22Rv1 (cell line): ENCODE measurements around the gene GPR149.

Source experiments
- H3K27ac ChIP-seq: fragments of 450-650 bp; 2 replicates; pipeline ENCODE4 v1.5.1; 2017
- ZFX ChIP-seq: fragments of 450-650 bp; IDR thresholded peaks from 2 replicates; pipeline ENCODE4 v1.6.1; 2017; ENCODE audit warnings: antibody characterized with exemption, borderline replicate concordance
- TF ChIP-seq, protein P1 (sequence below): fragments of 450-650 bp; IDR thresholded peaks from 2 replicates; pipeline ENCODE4 v1.5.1; 2017; ENCODE audit warnings: mild to moderate bottlenecking

GPR149 gene

DNA sequence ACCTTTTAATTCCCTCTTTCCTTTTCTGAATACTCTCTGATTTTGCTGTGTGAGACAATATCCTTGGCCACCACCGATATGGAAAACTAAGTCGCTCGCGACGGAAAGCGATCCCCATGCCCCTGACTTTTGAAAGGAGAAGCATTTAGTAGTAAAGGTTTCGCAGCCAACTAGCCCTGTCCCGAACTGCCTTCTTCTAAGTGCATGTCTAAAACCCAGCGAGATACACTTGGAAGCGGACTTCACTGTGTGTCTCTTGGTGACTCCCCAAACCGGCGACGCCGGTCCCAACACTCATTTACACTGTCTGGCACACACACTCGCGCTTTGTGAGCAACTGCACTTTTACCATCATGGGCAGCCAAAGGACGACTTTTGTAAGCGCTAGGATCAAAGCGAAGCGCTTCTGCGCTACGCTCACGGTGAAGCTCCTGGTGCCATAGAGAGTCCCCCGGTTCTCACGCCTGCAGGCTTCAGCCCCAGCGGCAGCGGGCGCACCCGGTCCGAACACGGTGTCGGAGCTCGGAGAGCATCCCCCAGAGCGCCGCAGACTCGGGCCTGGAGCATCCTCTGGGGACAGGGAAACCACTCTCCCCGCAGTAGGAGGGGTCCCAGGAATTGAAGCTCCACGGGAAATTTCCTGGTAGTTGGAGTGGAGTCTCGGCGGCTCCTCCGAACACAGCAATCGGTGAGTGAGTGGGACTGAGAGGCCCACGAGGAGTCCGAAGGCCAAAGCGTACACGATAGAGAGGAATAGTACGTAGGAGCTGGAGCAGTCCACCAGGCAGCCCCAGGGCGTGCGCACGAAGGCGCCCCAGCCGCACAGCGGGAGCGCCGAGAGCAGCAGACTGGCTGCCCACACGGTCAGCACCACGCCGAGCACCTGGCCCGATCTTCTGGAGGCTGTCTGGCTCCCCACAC is 1.4 kb downstream of the GPR149 start:
- no peak overlapping the region for H3K27ac ChIP-seq
- TF ChIP-seq ZFX = no peak
- TF ChIP-seq, protein P1, sequence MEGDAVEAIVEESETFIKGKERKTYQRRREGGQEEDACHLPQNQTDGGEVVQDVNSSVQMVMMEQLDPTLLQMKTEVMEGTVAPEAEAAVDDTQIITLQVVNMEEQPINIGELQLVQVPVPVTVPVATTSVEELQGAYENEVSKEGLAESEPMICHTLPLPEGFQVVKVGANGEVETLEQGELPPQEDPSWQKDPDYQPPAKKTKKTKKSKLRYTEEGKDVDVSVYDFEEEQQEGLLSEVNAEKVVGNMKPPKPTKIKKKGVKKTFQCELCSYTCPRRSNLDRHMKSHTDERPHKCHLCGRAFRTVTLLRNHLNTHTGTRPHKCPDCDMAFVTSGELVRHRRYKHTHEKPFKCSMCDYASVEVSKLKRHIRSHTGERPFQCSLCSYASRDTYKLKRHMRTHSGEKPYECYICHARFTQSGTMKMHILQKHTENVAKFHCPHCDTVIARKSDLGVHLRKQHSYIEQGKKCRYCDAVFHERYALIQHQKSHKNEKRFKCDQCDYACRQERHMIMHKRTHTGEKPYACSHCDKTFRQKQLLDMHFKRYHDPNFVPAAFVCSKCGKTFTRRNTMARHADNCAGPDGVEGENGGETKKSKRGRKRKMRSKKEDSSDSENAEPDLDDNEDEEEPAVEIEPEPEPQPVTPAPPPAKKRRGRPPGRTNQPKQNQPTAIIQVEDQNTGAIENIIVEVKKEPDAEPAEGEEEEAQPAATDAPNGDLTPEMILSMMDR = no peak

DNA sequence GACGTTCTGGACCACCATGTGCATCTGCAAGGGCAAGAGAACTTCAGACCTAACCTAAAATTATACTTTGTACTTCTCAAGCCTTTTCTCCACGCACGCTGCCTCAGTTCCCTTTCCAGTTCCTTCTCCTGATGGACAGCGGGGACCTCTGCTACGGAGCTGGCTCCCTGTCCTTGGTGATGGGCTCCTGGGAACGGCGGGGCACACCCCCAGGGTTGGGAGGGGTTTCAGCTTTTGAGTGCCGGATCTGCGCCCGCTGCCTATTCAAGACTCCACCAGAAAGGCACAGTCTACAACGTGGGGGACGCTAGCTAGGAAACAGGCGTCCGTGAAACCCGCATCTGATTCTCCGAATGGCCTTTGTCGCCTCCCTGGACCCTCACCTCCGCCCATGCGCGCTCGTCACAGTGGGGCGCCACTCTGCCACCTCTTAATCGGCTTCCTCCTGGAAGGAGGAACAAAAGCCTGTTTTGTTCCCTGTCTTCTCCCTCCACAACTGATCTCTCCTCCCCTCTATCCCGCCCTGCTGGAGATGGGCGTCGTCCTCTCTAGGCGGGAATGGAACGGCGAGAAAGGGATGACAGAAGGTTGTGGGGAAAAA is 2.2 kb downstream of the GPR149 start:
- no peak overlapping the region for H3K27ac ChIP-seq
- TF ChIP-seq ZFX = no peak
- TF ChIP-seq, protein P1 = no peak

DNA sequence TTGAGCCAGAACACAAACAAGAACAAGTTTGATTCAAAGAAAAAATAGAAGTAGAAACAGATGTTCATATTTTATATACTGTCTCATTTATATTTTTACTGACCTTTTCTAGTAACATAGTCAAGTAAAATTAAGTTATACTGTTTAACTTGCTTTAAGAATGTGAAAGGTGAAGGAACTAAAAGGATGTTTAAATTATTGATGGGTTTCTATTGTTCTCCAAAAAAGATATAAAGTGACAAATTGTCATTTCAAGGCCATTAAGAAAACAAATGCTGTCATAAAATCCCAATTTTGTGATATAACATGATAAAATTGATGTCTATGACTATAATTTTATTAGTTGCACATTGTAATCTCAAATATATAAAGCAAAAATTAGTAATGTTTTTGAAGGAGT is 7.3 kb downstream of the GPR149 start:
- TF ChIP-seq, protein P1 = no peak
- no peak overlapping the region for H3K27ac ChIP-seq

DNA sequence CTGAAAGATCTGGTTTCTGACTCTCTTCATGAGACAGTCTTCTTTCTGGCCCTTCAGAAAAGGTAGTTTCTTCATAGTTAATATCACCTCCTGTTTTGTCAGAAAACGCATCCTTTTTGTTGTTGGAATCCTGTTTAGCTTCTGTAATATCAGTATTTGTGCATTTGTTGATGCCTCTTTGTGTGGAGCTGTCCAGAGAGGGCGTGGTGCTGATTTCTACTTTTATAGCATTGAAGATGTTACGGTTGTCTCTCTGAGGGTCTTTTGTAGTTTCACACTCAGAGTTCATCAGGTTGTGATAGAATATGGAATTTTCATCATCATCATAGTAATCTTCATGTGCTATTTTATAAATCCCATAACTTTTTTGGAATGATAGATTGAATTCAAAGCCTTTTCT is 8.9 kb downstream of the GPR149 start:
- TF ChIP-seq ZFX = no peak
- TF ChIP-seq, protein P1 = no peak
- no peak overlapping the region for H3K27ac ChIP-seq

DNA sequence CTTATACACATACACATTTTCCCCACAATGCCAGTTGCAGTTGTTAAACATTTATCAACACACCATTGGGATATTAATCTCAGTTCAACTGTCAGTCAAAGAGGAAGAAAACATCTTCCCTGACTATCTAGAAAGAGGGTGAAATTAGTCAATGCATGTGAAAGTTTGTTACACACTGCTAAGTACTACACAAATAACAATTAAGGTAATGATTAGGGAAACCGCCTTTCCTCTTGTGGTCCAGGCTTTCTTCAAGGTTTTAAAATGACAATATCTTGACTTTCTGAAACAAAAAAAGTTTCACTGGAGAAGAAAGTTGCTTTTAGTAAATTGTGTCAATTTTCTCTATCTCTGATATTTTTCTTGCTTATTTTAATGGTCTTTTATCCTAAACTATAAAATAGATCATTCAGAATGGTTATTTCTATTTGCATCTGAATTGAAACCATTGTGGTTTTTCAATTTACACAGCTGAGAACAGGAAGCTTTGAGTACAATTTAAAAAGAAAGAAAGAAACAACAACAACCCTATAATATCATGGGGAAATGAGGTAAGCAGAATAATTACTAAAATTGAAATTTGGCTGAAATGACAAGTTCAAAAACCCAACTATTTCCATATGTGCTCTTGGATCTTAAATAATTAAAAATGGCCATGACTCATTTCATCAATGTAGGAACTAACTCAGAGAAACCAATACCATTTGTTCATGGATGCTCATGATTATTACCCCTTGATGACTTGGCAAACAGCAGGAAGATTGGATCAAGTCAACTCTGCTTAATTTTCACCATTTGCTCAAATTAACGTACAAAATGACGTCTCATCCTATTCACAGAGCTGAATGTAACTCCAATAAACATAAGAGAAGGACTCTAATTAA is 31.7 kb downstream of the GPR149 start:
- no peak for TF ChIP-seq ZFX
- TF ChIP-seq, protein P1 = no peak
- no peak overlapping the region for H3K27ac ChIP-seq

DNA sequence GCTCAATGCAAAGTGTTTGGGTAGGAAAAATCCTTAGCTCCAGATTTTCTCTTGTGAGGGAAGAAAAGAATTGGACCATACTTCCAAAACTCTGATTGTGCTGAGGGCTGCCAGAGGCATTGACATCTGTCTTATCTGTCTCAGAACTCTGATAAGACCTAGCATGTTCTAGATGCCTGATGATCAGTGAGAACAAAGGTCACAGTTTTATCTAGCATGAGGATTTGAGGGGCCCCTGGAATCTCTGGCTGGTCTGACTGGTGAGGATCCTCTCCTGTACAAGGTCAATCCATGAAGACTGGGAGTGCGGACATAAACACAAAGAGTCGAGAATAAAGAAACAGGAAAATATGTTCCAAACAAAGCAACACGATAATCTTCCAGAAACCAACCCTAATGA is 40.1 kb downstream of the GPR149 start:
- H3K27ac ChIP-seq = no peak overlapping the region
- TF ChIP-seq ZFX = no peak
- TF ChIP-seq, protein P1 = no peak
